ENCODE measurements around the gene LHFPL5.

The LHFPL5 gene

DNA sequence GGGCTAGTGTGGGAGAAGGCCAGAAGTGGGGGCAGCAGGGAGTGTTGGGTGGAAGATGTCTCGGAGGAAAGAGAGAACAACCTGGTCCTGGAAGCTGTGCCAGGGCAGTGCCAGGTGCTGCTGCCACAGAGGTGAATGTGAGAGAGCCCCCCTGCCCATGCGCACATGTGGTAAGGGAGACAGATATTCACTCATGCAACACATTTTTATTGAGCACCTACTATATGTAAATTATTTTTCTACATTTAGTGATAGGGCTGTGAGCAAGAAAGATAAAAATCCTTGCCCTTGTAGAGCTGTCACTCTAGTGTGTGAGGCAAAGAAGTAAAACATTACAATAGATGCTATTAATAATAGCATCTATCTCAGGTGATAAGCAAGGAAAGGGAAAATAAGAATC lies 23.9 kb upstream of the LHFPL5 start:
- H2AFZ ChIP-seq (ENCODE audit: low read depth, low read length): no peak overlapping the region
- TF ChIP-seq, protein P1, sequence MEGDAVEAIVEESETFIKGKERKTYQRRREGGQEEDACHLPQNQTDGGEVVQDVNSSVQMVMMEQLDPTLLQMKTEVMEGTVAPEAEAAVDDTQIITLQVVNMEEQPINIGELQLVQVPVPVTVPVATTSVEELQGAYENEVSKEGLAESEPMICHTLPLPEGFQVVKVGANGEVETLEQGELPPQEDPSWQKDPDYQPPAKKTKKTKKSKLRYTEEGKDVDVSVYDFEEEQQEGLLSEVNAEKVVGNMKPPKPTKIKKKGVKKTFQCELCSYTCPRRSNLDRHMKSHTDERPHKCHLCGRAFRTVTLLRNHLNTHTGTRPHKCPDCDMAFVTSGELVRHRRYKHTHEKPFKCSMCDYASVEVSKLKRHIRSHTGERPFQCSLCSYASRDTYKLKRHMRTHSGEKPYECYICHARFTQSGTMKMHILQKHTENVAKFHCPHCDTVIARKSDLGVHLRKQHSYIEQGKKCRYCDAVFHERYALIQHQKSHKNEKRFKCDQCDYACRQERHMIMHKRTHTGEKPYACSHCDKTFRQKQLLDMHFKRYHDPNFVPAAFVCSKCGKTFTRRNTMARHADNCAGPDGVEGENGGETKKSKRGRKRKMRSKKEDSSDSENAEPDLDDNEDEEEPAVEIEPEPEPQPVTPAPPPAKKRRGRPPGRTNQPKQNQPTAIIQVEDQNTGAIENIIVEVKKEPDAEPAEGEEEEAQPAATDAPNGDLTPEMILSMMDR (IDR thresholded peaks at IDR 0.05; ENCODE audit: low read depth, low read length): no peak
- TF ChIP-seq EZH2phosphoT487 (IDR thresholded peaks at IDR 0.05; ENCODE audit: low read depth): no peak
- H3K9me3 ChIP-seq (ENCODE audit: insufficient read depth, low read length): no peaks in the 10 kb centered on the region
- H3K4me2 ChIP-seq (ENCODE audit: low read length): no peak overlapping the region
- H4K20me1 ChIP-seq (ENCODE audit: insufficient read depth, low read length): no peaks in the 10 kb centered on the region
- H3K4me3 ChIP-seq (ENCODE audit: low read length): no peak overlapping the region
- 0 out of 2 replicates have a peak, but pooled peaks cover under 1% of the 10 kb centered on the region for H3K27me3 ChIP-seq (ENCODE audit: low read depth, low read length)
- no peaks in the 10 kb centered on the region for H3K79me2 ChIP-seq (ENCODE audit: low read length)
- no peak overlapping the region for H3K27ac ChIP-seq (ENCODE audit: low read length)
- no peaks in the 10 kb centered on the region for H3K36me3 ChIP-seq (replicated peaks; ENCODE audit: low read depth, low read length)
- H3K9ac ChIP-seq (ENCODE audit: low read length): no peak overlapping the region
- no peaks in the 10 kb centered on the region for H3K4me1 ChIP-seq (ENCODE audit: low read length)

DNA sequence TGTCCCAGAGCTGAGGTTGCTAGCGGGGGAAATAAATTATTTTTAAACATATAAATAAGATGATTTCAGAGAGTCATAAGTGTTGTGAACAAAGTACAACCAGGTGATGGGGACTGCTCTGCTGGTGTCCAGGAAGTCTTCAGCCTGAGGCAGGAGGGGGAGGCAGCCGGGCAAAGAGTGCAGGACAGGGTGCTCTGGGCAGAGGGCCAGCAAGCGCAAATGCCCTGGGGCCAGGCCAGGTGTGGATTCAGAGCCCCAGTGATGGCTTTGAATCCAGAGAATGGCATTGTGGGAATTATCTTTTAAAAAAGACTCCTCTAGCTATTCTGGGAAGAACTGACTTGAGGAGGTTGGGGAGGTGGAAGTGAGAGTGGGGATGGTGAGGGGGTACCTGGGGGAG lies 22.7 kb upstream of the LHFPL5 start:
- Histone ChIP-seq H2AFZ (ENCODE audit: low read depth, low read length) (no peak overlapping the region), H4K20me1 (ENCODE audit: insufficient read depth, low read length) (no peaks in the 10 kb centered on the region), H3K9ac (ENCODE audit: low read length) (no peak overlapping the region), H3K27ac (ENCODE audit: low read length) (no peak overlapping the region), H3K9me3 (ENCODE audit: insufficient read depth, low read length) (no peaks in the 10 kb centered on the region), H3K79me2 (ENCODE audit: low read length) (no peaks in the 10 kb centered on the region), H3K27me3 (ENCODE audit: low read depth, low read length) (peaks cover 6% of the 10 kb centered on the region; the same call in 1 of the 2 replicates), H3K36me3 (replicated peaks; ENCODE audit: low read depth, low read length) (no peaks in the 10 kb centered on the region), H3K4me2 (ENCODE audit: low read length) (no peak overlapping the region), H3K4me3 (ENCODE audit: low read length) (no peak overlapping the region), H3K4me1 (ENCODE audit: low read length) (no peaks in the 10 kb centered on the region)
- TF ChIP-seq, protein P1 (IDR thresholded peaks at IDR 0.05; ENCODE audit: low read depth, low read length): no peak
- no peak for TF ChIP-seq EZH2phosphoT487 (IDR thresholded peaks at IDR 0.05; ENCODE audit: low read depth)

- Histone ChIP-seq H3K36me3 (replicated peaks; ENCODE audit: low read depth, low read length) (no peaks in the 10 kb centered on the region), H3K4me3 (ENCODE audit: low read length) (no peak overlapping the region), H3K27me3 (ENCODE audit: low read depth, low read length) (peaks cover 22% of the 10 kb centered on the region), H3K27ac (ENCODE audit: low read length) (no peak overlapping the region), H3K79me2 (ENCODE audit: low read length) (no peaks in the 10 kb centered on the region), H2AFZ (ENCODE audit: low read depth, low read length) (no peak overlapping the region), H3K4me1 (ENCODE audit: low read length) (no peaks in the 10 kb centered on the region), H3K4me2 (ENCODE audit: low read length) (no peak overlapping the region), H4K20me1 (ENCODE audit: insufficient read depth, low read length) (no peaks in the 10 kb centered on the region), H3K9ac (ENCODE audit: low read length) (no peak overlapping the region), H3K9me3 (ENCODE audit: insufficient read depth, low read length) (no peaks in the 10 kb centered on the region)
- TF ChIP-seq, protein P1 (IDR thresholded peaks at IDR 0.05; ENCODE audit: low read depth, low read length): no peak
- TF ChIP-seq EZH2phosphoT487 (IDR thresholded peaks at IDR 0.05; ENCODE audit: low read depth): no peak
These were observed 21.0 kb upstream of the LHFPL5 start for GRCh38 chr6:35784200-35784599.

- H4K20me1 ChIP-seq (ENCODE audit: insufficient read depth, low read length): no peaks in the 10 kb centered on the region
- no peak overlapping the region for H3K4me2 ChIP-seq (ENCODE audit: low read length)
- H3K9me3 ChIP-seq (ENCODE audit: insufficient read depth, low read length): no peaks in the 10 kb centered on the region
- H3K36me3 ChIP-seq (replicated peaks; ENCODE audit: low read depth, low read length): no peaks in the 10 kb centered on the region
- no peak overlapping the region for H3K4me3 ChIP-seq (ENCODE audit: low read length)
- TF ChIP-seq EZH2phosphoT487 (IDR thresholded peaks at IDR 0.05; ENCODE audit: low read depth): no peak
- TF ChIP-seq, protein P1 (IDR thresholded peaks at IDR 0.05; ENCODE audit: low read depth, low read length): no peak
- H3K79me2 ChIP-seq (ENCODE audit: low read length): no peaks in the 10 kb centered on the region
- no peak overlapping the region for H3K27ac ChIP-seq (ENCODE audit: low read length)
- no peak overlapping the region for H2AFZ ChIP-seq (ENCODE audit: low read depth, low read length)
- H3K4me1 ChIP-seq (ENCODE audit: low read length): no peaks in the 10 kb centered on the region
- no peak overlapping the region for H3K9ac ChIP-seq (ENCODE audit: low read length)
- peaks cover 41% of the 10 kb centered on the region for H3K27me3 ChIP-seq (ENCODE audit: low read depth, low read length)
These were observed 18.9 kb upstream of the LHFPL5 start for GRCh38 chr6:35786272-35786671.
